ENCODE results near the gene IL1R2. TPM values are rescaled to one million over a fixed set of nuclear protein-coding genes. Genes with fewer than 3 reads are reported as not detected.

The IL1R2 gene
- total and polyA plus RNA-seq, 2 of the 8 experiments (the other 6 are each of a cell fraction or from before 2014, with no cell fraction given) = 0.06 TPM; not detected in 1

DNA sequence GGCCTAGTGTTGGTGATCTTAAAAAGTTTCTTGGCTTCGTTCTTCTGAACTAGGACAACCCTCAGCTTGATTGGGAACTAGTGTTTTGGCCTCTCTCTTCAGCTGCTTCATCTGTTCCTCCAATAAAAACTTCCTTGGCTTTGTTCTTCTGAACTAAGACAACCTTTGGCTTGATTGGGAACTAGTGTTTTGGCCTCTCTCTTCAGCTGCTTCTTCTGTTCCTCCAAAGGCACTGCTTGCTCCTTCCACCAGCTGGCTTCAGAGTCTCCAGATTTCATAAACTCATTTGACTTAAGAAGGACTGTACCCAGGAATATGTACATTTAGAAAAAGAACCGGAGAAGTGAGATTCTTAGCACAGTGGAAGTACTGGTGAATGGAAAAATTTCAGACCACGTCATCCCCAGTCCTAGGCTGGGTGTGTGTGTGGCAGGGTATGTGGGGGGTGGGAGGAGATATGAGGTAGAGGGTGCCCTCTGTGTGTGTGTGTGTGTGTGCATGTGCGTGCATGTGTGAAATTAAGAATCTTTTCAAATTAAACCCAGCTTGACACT lies 20.4 kb downstream of the IL1R2 start (continued):
- TF ChIP-seq CEBPB (IDR thresholded peaks at IDR 0.05; ENCODE audit: low read depth, low read length) = no peak
- no peak for TF ChIP-seq NANOG (IDR thresholded peaks at IDR 0.05; ENCODE audit: insufficient read depth, low read depth, low read length, poor library complexity, severe bottlenecking)
- TF ChIP-seq, protein P1, sequence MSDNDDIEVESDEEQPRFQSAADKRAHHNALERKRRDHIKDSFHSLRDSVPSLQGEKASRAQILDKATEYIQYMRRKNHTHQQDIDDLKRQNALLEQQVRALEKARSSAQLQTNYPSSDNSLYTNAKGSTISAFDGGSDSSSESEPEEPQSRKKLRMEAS (IDR thresholded peaks at IDR 0.05) = no peak
